HepG2 (cell line): ENCODE results near the gene ADRA2B.
"Not testable (repeated sequence)": the region's sequence is repeated elsewhere in the genome, so short reads cannot be mapped to it uniquely, and the experiment has no call there.

Experiments
- ATF6 ChIP-seq: sonication (generic); formaldehyde crosslinking; conservative IDR thresholded peaks from 2 replicates; pipeline ENCODE4 v1.4.0; 2020; ENCODE audit warnings: missing genetic modification reagents
- TFDP1 ChIP-seq: IDR thresholded peaks from 2 replicates; pipeline ENCODE4 v1.6.1; 2016; ENCODE audit warnings: missing compliant biosample characterization, missing genetic modification reagents, borderline replicate concordance
- TF ChIP-seq, protein P1 (sequence below): sonication (generic); formaldehyde crosslinking; IDR thresholded peaks from 2 replicates; pipeline ENCODE4 v1.4.0; 2020; ENCODE audit warnings: missing genetic modification reagents

DNA sequence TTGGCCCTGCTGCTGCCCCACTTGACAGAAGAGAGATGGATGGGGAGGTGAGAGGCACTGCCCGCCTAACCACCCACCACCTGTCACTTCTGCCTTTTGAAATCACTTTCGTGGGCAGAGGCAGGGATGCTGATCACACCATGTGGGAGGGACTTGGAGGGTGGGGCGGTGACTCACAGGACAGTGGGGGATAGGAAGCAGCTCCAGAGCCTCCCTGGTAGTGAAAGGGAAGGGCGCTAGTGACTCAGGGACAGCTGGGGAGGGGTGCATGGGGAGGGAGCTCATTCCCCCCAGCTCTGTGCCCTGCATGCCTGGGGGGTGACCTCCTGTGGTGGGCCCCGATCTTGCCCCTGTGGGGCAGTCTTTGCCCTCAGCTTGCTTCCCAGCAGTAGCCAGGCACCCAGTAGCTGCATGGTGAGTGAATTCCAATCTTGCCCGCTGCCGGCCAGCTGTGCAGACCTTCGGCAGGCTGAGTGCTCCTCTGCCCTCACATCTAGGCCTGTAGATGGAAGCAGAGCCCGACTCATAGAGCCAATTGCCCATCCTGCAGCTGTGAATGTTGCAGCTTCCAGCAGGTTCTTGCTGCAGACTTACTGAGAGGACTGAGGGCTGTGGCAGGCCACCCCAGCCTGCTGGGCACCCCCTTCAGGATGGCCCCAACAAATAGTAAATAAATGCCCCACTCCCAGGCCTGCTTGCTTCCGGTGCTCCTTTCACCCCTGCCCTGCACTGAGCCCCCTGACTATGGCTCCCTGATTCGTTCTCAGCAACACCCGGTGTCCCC is 53.1 kb downstream of the ADRA2B start:
- not testable (repeated sequence) for TF ChIP-seq ATF6, TFDP1 (CRISPR knock-in tag)
- TF ChIP-seq, protein P1, sequence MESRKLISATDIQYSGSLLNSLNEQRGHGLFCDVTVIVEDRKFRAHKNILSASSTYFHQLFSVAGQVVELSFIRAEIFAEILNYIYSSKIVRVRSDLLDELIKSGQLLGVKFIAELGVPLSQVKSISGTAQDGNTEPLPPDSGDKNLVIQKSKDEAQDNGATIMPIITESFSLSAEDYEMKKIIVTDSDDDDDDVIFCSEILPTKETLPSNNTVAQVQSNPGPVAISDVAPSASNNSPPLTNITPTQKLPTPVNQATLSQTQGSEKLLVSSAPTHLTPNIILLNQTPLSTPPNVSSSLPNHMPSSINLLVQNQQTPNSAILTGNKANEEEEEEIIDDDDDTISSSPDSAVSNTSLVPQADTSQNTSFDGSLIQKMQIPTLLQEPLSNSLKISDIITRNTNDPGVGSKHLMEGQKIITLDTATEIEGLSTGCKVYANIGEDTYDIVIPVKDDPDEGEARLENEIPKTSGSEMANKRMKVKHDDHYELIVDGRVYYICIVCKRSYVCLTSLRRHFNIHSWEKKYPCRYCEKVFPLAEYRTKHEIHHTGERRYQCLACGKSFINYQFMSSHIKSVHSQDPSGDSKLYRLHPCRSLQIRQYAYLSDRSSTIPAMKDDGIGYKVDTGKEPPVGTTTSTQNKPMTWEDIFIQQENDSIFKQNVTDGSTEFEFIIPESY (CRISPR knock-in tag), result not testable (repeated sequence)
